Esophagus muscularis mucosa (tissue), 4 donors: Measurements from ENCODE around the gene ATE1. TPM values are rescaled to one million over a fixed set of nuclear protein-coding genes. Genes with fewer than 3 reads are reported as not detected.

ENCODE experiments used
- DNase-seq: peaks from one replicate; pipeline ENCODE4 v3.0.0-alpha.2; 2017; ENCODE audit errors: extremely low spot score
- H3K27ac ChIP-seq, 4 donors: fragments of 200-600 bp; sonication (generic); replicated peaks in 1 of 4; 1 replicate in 3 of 4; 2 replicates in 1 of 4; pipeline ENCODE4 v1.5.1; 2016 to 2019; ENCODE audit warnings: mild to moderate bottlenecking in 1 of 4
- H3K27me3 ChIP-seq, 4 donors: fragments of 200-600 bp; sonication (generic); one replicate each; pipeline versions ENCODE4 v1.5.1 to v1.6.0; 2016 to 2019
- H3K36me3 ChIP-seq, 4 donors: fragments of 200-600 bp; sonication (generic); one replicate each; pipeline ENCODE4 v1.5.1; 2016 to 2019
- H3K4me1 ChIP-seq, 4 donors: fragments of 200-600 bp; sonication (generic); one replicate each; pipeline ENCODE4 v1.5.1; 2016 to 2019
- H3K4me3 ChIP-seq, 4 donors: fragments of 200-600 bp; sonication (generic); 1 replicate in 2 of 4; 2 replicates in 2 of 4; pipeline ENCODE4 v1.5.1; 2016 to 2019; ENCODE audit warnings: mild to moderate bottlenecking in 4 of 4, moderate library complexity in 1 of 4
- H3K9me3 ChIP-seq, 4 donors: fragments of 200-600 bp; sonication (generic); 1 replicate in 3 of 4; 2 replicates in 1 of 4; pipeline ENCODE4 v1.5.1; 2016 to 2019
- EP300 ChIP-seq: sonication (generic); formaldehyde crosslinking; IDR thresholded peaks from one replicate; pipeline ENCODE4 v1.6.1; 2017; ENCODE audit warnings: antibody characterized with exemption
- POLR2A ChIP-seq: fragments of 450-650 bp; IDR thresholded peaks from one replicate; pipeline ENCODE4 v1.6.1; 2017; ENCODE audit warnings: antibody characterized with exemption, moderate library complexity, mild to moderate bottlenecking, low read depth
- POLR2AphosphoS5 ChIP-seq, 2 donors: sonication (generic); formaldehyde crosslinking; IDR thresholded peaks; one replicate each; pipeline ENCODE4 v1.6.1; 2017; ENCODE audit warnings: antibody characterized with exemption in 2 of 2
- WGBS: methylation state at CpG from one replicate; pipeline ENCODE4 v1.1.5; 2018; 5-methylcytosine and 5-hydroxymethylcytosine counted together
- intact Hi-C: fragments of 100-400 bp; cut with DNase I; formaldehyde crosslinking; loops from one replicate; pipeline ENCODE4 v1.15.1; 2023
- total RNA-seq, 4 donors: library from RNA; depleted of rRNA; stranded (reverse); fragments of >200 nt; gene quantifications; one replicate each; pipeline versions ENCODE4 v1.1.0 to v1.2.1, GENCODE V29; 2016
- TF ChIP-seq, protein P1 (sequence below), 3 experiments: fragments of 200-600 bp in 2 of 3; fragments of 450-650 bp in 1 of 3; sonication (generic) in 2 of 3; IDR thresholded peaks; one replicate each; pipeline ENCODE4 v1.5.1; 2017 to 2019; ENCODE audit warnings: antibody characterized with exemption in 3 of 3, mild to moderate bottlenecking in 2 of 3, moderate library complexity in 1 of 3

Gene ATE1
- total RNA-seq, 4 donors from 2014 or later, result 27.8 to 29.5 (median 28.4) TPM

- Histone ChIP-seq H3K36me3 (peaks cover 0 to 19% (median under 1%) of the 10 kb centered on the region in 4 donors), H3K9me3 (no peaks in the 10 kb centered on the region), H3K4me3 (no peak overlapping the region), H3K27ac (no peak overlapping the region), H3K27me3 (no peaks in the 10 kb centered on the region), H3K4me1 (no peaks in the 10 kb centered on the region)
- no peak for DNase-seq
- TF ChIP-seq EP300 (no peak), POLR2AphosphoS5 (IDR thresholded peaks at IDR 0.05) (no peak), POLR2A (no peak)
- TF ChIP-seq, protein P1, sequence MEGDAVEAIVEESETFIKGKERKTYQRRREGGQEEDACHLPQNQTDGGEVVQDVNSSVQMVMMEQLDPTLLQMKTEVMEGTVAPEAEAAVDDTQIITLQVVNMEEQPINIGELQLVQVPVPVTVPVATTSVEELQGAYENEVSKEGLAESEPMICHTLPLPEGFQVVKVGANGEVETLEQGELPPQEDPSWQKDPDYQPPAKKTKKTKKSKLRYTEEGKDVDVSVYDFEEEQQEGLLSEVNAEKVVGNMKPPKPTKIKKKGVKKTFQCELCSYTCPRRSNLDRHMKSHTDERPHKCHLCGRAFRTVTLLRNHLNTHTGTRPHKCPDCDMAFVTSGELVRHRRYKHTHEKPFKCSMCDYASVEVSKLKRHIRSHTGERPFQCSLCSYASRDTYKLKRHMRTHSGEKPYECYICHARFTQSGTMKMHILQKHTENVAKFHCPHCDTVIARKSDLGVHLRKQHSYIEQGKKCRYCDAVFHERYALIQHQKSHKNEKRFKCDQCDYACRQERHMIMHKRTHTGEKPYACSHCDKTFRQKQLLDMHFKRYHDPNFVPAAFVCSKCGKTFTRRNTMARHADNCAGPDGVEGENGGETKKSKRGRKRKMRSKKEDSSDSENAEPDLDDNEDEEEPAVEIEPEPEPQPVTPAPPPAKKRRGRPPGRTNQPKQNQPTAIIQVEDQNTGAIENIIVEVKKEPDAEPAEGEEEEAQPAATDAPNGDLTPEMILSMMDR (IDR thresholded peaks at IDR 0.05), result no peak
- intact Hi-C loops, result no loop called here
Observed at GRCh38 chr10:121841862-121842261, 86.0 kb downstream of the ATE1 start.

DNA sequence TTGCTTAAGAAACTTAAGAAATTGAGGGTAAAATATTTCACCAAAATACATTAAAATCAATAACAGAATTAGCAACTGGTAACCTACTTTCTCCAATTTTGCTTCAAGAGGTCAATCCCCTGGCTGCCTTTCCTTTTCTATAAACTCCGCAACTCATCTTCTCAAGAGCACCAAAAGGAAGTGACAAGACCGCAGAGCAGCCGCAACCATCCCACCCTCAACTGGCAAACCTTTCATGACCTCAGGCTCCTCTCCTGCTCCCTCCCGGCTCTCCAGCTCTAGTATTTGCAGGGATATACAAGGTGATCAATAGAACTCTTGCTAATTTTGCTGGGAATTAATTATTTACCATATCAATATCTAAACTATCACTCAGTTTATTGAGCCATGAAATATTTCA is 88.9 kb downstream of the ATE1 start:
- no peaks in the 10 kb centered on the region for H3K27me3 ChIP-seq
- intact Hi-C loops, result no loop called here
- H3K36me3 ChIP-seq, result peaks cover 4 to 29% (median 14%) of the 10 kb centered on the region in 4 donors
- H3K27ac ChIP-seq, result no peak overlapping the region
- no peak overlapping the region for H3K4me3 ChIP-seq
- no peaks in the 10 kb centered on the region for H3K9me3 ChIP-seq
- WGBS, result 93% methylated on average over 4 of the region's 4 CpGs
- DNase-seq, result no peak
- no peaks in the 10 kb centered on the region for H3K4me1 ChIP-seq
- no peak for TF ChIP-seq POLR2AphosphoS5 (IDR thresholded peaks at IDR 0.05)
- TF ChIP-seq EP300, result no peak
- no peak for TF ChIP-seq POLR2A
- TF ChIP-seq, protein P1 (IDR thresholded peaks at IDR 0.05), result no peak

DNA sequence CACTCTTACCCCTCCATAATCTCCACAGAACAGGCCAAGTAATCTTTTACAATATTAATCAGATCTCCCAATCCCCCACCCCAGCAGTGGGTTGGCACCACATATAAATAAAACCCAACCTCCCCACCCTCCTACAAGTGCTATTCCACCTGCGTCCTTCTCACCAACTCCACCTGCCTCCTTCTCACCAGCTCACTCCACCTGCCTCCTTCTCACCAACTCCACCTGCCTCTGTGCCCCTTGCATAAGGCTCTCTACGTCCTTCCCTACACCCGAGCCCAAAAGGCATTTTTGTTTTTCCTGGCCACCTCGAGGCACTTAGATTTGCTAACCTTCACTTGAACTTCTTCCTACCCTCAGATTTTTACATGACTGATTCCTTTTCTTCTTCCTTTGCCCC is 89.7 kb downstream of the ATE1 start:
- Histone ChIP-seq H3K27ac (no peak overlapping the region), H3K9me3 (no peaks in the 10 kb centered on the region), H3K36me3 (peaks cover 4 to 36% (median 14%) of the 10 kb centered on the region in 4 donors), H3K4me1 (no peaks in the 10 kb centered on the region), H3K27me3 (no peaks in the 10 kb centered on the region), H3K4me3 (no peak overlapping the region)
- DNase-seq, result no peak
- intact Hi-C loops, result no loop called here
- WGBS, result 94% methylated on average over 4 of the region's 4 CpGs
- no peak for TF ChIP-seq POLR2A
- TF ChIP-seq, protein P1 (IDR thresholded peaks at IDR 0.05), result no peak
- no peak for TF ChIP-seq POLR2AphosphoS5 (IDR thresholded peaks at IDR 0.05)
- TF ChIP-seq EP300, result no peak

GRCh38 chr10:121836171-121836570 is 91.7 kb downstream of the ATE1 start:
- Histone ChIP-seq H3K27ac (no peak overlapping the region), H3K36me3 (peaks cover 4 to 36% (median 14%) of the 10 kb centered on the region in 4 donors), H3K4me1 (no peaks in the 10 kb centered on the region), H3K27me3 (no peaks in the 10 kb centered on the region), H3K9me3 (no peaks in the 10 kb centered on the region), H3K4me3 (no peak overlapping the region)
- intact Hi-C loops, result no loop called here
- 92% methylated on average over 6 of the region's 6 CpGs for WGBS
- DNase-seq, result no peak
- TF ChIP-seq POLR2AphosphoS5 (IDR thresholded peaks at IDR 0.05) (no peak), POLR2A (no peak), EP300 (no peak)
- TF ChIP-seq, protein P1 (IDR thresholded peaks at IDR 0.05), result no peak

DNA sequence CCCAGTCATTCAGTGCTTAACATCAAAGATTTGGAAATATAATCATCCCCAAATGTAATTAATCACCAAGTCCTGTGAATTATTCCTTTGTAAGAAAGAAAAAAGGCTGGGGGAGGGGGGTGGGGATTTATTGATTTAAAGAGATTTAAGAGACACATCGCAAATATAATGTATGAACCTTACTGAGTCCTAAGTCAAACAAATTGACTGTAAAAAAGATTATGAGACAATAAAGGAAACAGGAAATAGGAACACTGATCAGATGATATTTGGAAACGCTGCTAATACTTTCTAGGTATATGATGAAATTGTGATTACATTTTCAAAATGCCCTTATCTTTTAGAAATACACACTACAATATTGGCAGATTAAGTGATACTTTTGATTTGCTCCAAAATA is 92.5 kb downstream of the ATE1 start:
- 89% methylated on average over 2 of the region's 2 CpGs for WGBS
- no peaks in the 10 kb centered on the region for H3K4me1 ChIP-seq
- no peak overlapping the region for H3K27ac ChIP-seq

More for the DNA sequence above, 92.5 kb downstream of the ATE1 start:
- no peak for TF ChIP-seq POLR2A
- TF ChIP-seq, protein P1 (IDR thresholded peaks at IDR 0.05), result no peak
- no peak for TF ChIP-seq POLR2AphosphoS5 (IDR thresholded peaks at IDR 0.05)
- TF ChIP-seq EP300, result no peak
- DNase-seq, result no peak
- intact Hi-C loops, result no loop called here
- Histone ChIP-seq H3K9me3 (no peaks in the 10 kb centered on the region), H3K36me3 (peaks cover 4 to 36% (median 14%) of the 10 kb centered on the region in 4 donors), H3K27me3 (no peaks in the 10 kb centered on the region), H3K4me3 (no peak overlapping the region)
